Kidney epithelial cell (primary cell): Measurements from ENCODE around the gene USP53. TPM values are rescaled to one million over a fixed set of nuclear protein-coding genes. Genes with fewer than 3 reads are reported as not detected.

ENCODE experiments used
- DNase-seq: peaks from one replicate; pipeline ENCODE4 v3.0.0-alpha.2; 2010; ENCODE audit warnings: low read depth
- H3K27me3 ChIP-seq: 2 replicates; pipeline ENCODE4 v1.6.0; 2011; ENCODE audit warnings: low read length; ENCODE audit not compliant: control insufficient read depth, insufficient read depth
- H3K36me3 ChIP-seq: 2 replicates; pipeline ENCODE4 v1.5.1; 2011; ENCODE audit warnings: low read length; ENCODE audit not compliant: control insufficient read depth, insufficient read depth
- H3K4me3 ChIP-seq: 2 replicates; pipeline ENCODE4 v1.5.1; 2011; ENCODE audit warnings: low read depth, mild to moderate bottlenecking, control low read depth, low read length
- CTCF ChIP-seq: IDR thresholded peaks from 2 replicates; pipeline ENCODE4 v1.5.1; 2011; ENCODE audit warnings: mild to moderate bottlenecking, moderate library complexity, low read length, control low read depth, inconsistent platforms; ENCODE audit not compliant: insufficient read depth, poor library complexity, severe bottlenecking
- total RNA-seq: library from RNA; depleted of rRNA; stranded (reverse); fragments of >200 nt; gene quantifications from 2 replicates; pipeline ENCODE4 v1.2.3, GENCODE V29; 2015

Gene USP53
- total RNA-seq, 1 donor from 2014 or later, result 32.8 TPM

- no peak for TF ChIP-seq CTCF
- H3K36me3 ChIP-seq, result no peaks in the 10 kb centered on the region
- no peak overlapping the region for H3K4me3 ChIP-seq
- no peak for DNase-seq
- no peaks in the 10 kb centered on the region for H3K27me3 ChIP-seq
Observed at GRCh38 chr4:119297795-119298194, 85.3 kb downstream of the USP53 start.

GRCh38 chr4:119299260-119299671 is 86.8 kb downstream of the USP53 start:
- no peaks in the 10 kb centered on the region for H3K36me3 ChIP-seq
- TF ChIP-seq CTCF, result no peak
- H3K27me3 ChIP-seq, result no peaks in the 10 kb centered on the region
- DNase-seq, result no peak
- peak overlapping the region; percentile 56 for H3K4me3 ChIP-seq

GRCh38 chr4:119299741-119300100 is 87.2 kb downstream of the USP53 start:
- no peaks in the 10 kb centered on the region for H3K27me3 ChIP-seq
- TF ChIP-seq CTCF, result no peak
- DNase-seq, result no peak
- H3K36me3 ChIP-seq, result no peaks in the 10 kb centered on the region
- peak overlapping the region; percentile 56 for H3K4me3 ChIP-seq

- peak; percentile 77 for DNase-seq
- Histone ChIP-seq H3K27me3 (no peaks in the 10 kb centered on the region), H3K36me3 (no peaks in the 10 kb centered on the region), H3K4me3 (peak overlapping the region; percentile 56)
- peak; percentile 8 for TF ChIP-seq CTCF
Observed at GRCh38 chr4:119300101-119300978, 87.8 kb downstream of the USP53 start.

- no peak for DNase-seq
- no peaks in the 10 kb centered on the region for H3K27me3 ChIP-seq
- H3K36me3 ChIP-seq, result no peaks in the 10 kb centered on the region
- H3K4me3 ChIP-seq, result no peak overlapping the region
- TF ChIP-seq CTCF, result no peak
Observed at GRCh38 chr4:119302073-119302832, 89.7 kb downstream of the USP53 start.
